Head of caudate nucleus (tissue), 42 donors: ENCODE data around the gene CACYBP.
"Not testable (repeated sequence)": the region's sequence is repeated elsewhere in the genome, so short reads cannot be mapped to it uniquely, and the experiment has no call there.

Experiments used
- DNase-seq, 42 donors: peaks; one replicate each; pipeline versions ENCODE4 v3.0.0 to v3.0.0-alpha.2; 2020 to 2021; ENCODE audit warnings: mixed read lengths in 7 of 42
- intact Hi-C: fragments of 100-400 bp; cut with DNase I; formaldehyde crosslinking; loops from one replicate; pipeline ENCODE4 v1.15.0; 2022

CACYBP gene

GRCh38 chr1:174999216-174999935 lies 371 bp upstream of the CACYBP start:
- peak; percentile 96 to 99 (median 98) for DNase-seq
- intact Hi-C loops: loop anchor here (10.0 kb wide), 1 partner anchor 745 kb away; no protein-coding TSS in a partner anchor

- no peak for DNase-seq
- intact Hi-C loops: no loop called here
These were observed 995 bp downstream of the CACYBP start for GRCh38 chr1:175000697-175001187.

GRCh38 chr1:175002910-175003517 lies 3.3 kb downstream of the CACYBP start:
- no peak for DNase-seq
- intact Hi-C loops: no loop called here

GRCh38 chr1:175003521-175003920 lies 3.8 kb downstream of the CACYBP start:
- intact Hi-C loops: no loop called here

GRCh38 chr1:175005085-175005783 lies 5.5 kb downstream of the CACYBP start:
- intact Hi-C loops: no loop called here
- no peak for DNase-seq

More at GRCh38 chr1:175003521-175003920, 3.8 kb downstream of the CACYBP start:
- no peak for DNase-seq

- no peak for DNase-seq
- intact Hi-C loops: no loop called here
These were observed 9.8 kb downstream of the CACYBP start for GRCh38 chr1:175009532-175009931.

GRCh38 chr1:175013445-175013844 lies 13.7 kb downstream of the CACYBP start:
- intact Hi-C loops: no loop called here

GRCh38 chr1:175015243-175015642 lies 15.5 kb downstream of the CACYBP start:
- no peak for DNase-seq
- intact Hi-C loops: no loop called here

More at GRCh38 chr1:175013445-175013844, 13.7 kb downstream of the CACYBP start:
- no peak for DNase-seq

GRCh38 chr1:175019524-175019923 lies 19.8 kb downstream of the CACYBP start:
- DNase-seq: no peak
- intact Hi-C loops: no loop called here

GRCh38 chr1:175023043-175023921 lies 23.5 kb downstream of the CACYBP start, which contains the start of gene MRPS14:
TSS of gene MRPS14 (minus strand) at chr1:175023425. CDS start at chr1:175023408, 17 bp downstream.
- intact Hi-C loops: no loop called here
- DNase-seq: peak; percentile 94 to 99 (median 97)

GRCh38 chr1:175023922-175024242 lies 24.1 kb downstream of the CACYBP start:
- DNase-seq, intact Hi-C loops: not testable (repeated sequence)

GRCh38 chr1:175024773-175025172 lies 25.0 kb downstream of the CACYBP start:
- intact Hi-C loops: no loop called here
- DNase-seq: no peak

- intact Hi-C loops: loop anchor here (5.0 kb wide), 1 partner anchor 93 kb away; no protein-coding TSS in a partner anchor
- DNase-seq: no peak
These were observed 34.2 kb downstream of the CACYBP start for GRCh38 chr1:175033953-175034352.

- intact Hi-C loops: loop anchor here (5.0 kb wide), 1 partner anchor 93 kb away; no protein-coding TSS in a partner anchor
These were observed 35.0 kb downstream of the CACYBP start for GRCh38 chr1:175034775-175035174.

GRCh38 chr1:175035865-175036264 lies 36.1 kb downstream of the CACYBP start:
- DNase-seq: no peak
- intact Hi-C loops: no loop called here

More at GRCh38 chr1:175034775-175035174, 35.0 kb downstream of the CACYBP start:
- no peak for DNase-seq

GRCh38 chr1:175036476-175036875 lies 36.7 kb downstream of the CACYBP start:
- intact Hi-C loops: no loop called here
- DNase-seq: no peak

- intact Hi-C loops: no loop called here
- no peak for DNase-seq
These were observed 37.7 kb downstream of the CACYBP start for GRCh38 chr1:175037416-175037815.

- intact Hi-C loops: no loop called here
- DNase-seq: no peak
These were observed 40.7 kb downstream of the CACYBP start for GRCh38 chr1:175040324-175040879.
